SKM-1 (cell line): ENCODE data around the gene RAP1GDS1.
"Not testable (repeated sequence)": the region's sequence is repeated elsewhere in the genome, so short reads cannot be mapped to it uniquely, and the experiment has no call there.

Source experiments
- DNase-seq: peaks from one replicate; lab custom pipeline; 2025; ENCODE audit not compliant: unreplicated experiment; lab: John Stamatoyannopoulos, UW

Gene RAP1GDS1

DNA sequence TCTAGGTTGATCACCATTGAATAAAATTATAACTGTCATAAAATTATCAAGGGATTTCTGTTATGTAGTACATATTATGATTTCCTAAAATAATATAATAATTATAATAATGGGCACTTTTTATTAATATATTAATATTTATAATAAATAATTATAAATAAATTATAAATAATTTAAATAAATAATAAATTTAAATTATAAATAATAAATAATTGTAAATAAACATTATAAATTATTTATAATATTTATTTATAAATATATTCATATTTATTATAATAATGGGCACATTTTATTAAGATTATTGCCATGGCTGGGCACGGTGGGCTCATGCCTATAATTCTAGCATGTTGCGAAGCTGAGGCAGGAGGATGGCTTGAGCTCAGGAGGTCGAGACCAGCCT lies 24.5 kb downstream of the RAP1GDS1 start:
- DNase-seq: no peak

DNA sequence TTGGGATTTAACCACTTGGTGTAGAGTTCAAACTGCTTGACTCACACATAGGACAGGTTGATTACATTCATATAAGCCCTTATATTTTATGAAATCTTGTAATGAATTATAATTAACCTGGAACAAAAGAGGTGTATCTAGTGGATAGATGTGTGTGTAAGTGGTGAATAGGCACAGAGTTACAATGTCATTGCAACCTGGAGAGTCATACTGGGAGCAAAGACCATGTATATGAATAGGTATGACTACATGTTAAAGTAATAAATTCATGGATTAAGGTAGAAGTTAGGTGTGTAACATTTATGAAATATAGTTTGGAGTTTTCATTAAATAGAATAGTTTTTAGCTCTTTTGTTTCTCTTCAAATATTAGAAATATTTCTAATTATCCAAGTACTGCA lies 26.1 kb downstream of the RAP1GDS1 start:
- no peak for DNase-seq

DNA sequence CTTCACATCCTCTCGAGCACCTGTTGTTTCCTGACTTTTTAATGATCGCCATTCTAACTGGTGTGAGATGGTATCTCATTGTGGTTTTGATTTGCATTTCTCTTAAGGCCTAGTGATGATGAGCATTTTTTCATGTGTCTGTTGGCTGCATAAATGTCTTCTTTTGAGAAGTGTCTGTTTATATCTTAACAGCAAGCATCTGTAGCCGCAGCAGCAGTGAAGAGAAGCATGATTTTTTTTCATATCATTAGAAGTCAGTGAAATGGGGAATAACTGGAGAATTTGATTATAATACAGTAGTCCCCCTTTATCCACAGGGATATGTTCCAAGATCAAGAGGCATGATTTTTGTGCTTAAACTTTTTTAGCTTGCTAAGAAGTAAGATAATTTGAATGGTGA lies 27.5 kb downstream of the RAP1GDS1 start:
- DNase-seq: not testable (repeated sequence)

DNA sequence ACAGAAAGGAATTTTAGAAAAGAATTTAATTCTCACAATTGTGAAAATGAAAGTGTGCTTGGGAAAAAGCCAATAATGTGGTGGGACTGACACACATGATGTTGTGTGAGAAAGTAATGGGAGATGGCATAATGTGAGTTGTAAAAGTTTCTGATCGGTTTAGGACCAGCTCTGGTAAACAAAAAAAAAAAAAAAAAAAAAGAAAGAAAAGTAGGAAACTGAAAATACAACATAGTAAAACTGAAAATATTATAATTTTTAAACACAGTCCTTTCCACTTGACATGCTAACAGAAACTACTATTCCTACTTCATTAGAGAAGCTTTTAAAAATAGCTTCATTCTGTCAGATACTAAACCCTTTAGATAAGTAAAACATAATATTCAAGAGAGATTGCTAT lies 28.2 kb downstream of the RAP1GDS1 start:
- DNase-seq: no peak

DNA sequence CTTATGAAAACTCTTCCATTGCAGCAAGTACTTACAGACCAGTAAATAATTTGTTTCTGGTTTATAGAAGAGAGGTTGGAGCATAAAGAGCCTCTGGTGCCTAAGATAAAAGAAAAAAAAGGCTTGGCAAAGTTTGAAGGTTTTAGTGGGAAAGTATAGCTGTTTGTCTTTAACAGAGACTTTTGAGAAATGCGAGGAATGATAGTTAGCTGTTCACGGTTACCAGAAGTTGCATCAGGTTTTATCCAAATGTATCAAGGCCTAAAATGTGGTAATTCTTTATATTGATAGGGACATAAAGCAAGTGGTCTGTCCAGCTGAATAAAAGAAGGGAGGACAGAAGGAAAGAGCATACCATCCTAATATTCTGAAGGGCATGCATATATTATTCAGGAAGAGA lies 29.3 kb downstream of the RAP1GDS1 start:
- DNase-seq: no peak

DNA sequence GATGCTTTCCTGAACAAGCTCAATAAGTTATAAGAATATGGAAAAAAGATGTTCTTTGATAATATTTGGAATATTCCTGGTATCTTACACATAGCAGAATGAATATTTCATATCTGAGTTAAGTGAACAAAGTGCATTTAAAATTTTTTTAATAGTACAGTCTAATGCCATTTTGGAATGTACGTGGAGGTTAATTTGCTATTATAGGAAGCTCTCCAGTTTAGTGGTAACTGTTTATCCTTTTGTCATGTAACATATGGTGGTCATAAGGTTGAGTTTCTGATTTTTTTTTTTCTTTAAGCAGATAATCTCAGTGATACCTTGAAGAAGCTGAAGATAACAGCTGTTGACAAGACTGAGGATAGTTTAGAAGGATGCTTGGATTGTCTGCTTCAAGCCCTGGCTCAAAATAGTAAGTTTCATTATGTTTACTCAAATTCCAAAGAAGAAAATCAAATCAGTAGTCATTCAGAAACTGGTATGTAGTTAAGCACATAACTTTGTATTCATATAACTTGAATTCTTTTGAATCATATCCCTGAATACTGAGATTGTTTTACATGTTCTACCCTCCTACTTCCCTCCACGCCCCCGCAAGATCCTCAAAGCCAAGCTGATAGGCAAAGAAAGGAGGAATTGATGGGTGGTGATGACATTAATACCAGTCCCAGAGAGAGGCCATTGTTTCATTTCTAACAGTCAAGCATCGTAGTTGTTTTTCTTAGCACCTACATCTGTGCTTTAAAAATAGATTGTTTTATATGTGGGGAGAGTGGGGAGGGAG lies 32.1 kb downstream of the RAP1GDS1 start:
- no peak for DNase-seq

DNA sequence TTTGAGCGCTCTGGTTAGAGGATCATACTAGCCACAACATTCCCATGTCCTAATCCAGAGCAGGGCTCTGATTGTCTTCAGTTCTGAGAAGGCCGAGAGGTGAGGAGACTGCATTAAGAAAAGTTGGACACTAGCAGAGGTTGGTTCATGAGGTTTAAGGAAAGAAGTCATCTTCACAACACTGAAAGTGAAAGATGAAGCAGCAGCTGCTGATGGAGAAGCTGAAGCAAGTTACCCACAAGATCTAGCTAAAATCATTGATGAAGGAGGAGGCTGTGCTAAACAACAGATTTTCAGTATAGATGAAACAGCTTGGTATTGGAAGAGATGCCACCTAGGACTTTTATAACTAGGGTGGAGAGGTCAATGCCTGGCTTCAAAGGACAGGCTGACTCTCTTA lies 36.8 kb downstream of the RAP1GDS1 start:
- DNase-seq: no peak

DNA sequence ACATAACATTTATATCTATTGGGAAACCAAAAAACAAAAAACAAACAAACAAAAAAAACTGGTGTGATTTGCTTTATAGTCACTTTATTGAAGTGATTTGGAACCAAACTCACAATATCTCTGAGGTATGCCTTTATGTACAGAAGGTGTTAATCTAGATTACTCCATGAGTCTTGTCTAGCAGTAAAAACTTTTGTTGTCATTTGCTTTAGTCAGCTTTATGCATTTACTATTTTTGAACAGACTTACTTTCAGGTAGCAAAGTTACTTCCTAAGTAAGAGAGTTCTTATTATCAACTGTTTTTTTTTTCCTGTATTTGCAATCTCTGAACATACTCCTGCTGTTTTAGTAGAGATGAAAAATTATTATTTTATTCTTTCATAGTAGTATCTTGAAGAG lies 39.5 kb downstream of the RAP1GDS1 start:
- no peak for DNase-seq

DNA sequence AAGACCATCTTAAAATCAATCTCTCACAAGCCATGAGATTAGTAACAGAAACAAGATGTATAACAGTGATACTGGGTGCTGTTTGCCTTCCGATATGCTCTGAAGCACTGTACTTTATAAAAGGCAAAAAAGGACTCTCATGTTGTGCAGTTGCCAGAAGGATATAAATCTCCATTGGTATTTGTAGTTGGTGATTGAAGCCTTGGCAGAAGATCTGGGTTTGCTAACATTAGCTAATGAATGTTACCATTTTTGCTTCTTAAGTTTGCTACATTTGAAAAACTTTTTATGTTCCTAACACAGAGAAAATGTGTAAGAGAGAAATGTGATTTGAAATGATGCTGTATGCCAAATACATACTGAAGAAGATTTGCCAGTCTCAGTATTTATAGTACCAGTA lies 44.4 kb downstream of the RAP1GDS1 start:
- DNase-seq: no peak

DNA sequence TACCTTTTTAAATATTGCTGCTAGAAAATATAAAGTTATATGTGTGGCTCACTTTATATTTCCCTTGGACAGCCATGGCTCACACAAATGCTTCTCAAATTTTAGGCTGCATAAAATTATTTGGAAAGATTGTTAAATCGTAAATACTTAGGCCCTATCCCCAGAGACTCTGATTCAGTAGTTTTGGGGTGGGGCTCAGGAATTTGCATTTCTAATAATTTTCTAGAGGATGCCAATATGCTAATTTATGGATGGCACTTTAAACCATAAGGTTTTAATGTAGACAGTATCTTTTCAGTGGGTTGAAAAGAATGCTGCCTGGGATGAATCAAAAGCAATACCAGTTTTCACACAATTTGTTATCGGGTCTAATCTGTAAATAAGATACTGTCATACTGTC lies 49.7 kb downstream of the RAP1GDS1 start:
- no peak for DNase-seq

DNA sequence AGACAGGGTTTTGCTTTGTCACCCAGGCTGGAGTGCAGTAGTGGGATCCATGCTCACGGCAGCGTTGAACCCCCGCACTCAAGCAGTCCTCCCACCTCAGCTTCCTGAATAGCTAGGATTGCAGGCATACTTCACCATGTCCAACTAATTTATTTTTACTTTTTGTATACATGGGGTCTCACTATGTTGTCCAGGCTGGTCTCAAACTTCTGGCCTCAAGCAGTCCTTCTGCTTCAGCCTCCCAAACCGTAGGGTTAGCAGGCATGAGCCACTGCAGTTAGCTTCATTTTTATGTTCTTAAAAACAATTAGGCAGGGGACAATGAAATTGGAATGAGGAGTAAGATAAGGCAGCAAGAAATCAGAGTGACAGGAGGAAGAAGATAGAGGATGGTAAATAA lies 50.5 kb downstream of the RAP1GDS1 start:
- no peak for DNase-seq

DNA sequence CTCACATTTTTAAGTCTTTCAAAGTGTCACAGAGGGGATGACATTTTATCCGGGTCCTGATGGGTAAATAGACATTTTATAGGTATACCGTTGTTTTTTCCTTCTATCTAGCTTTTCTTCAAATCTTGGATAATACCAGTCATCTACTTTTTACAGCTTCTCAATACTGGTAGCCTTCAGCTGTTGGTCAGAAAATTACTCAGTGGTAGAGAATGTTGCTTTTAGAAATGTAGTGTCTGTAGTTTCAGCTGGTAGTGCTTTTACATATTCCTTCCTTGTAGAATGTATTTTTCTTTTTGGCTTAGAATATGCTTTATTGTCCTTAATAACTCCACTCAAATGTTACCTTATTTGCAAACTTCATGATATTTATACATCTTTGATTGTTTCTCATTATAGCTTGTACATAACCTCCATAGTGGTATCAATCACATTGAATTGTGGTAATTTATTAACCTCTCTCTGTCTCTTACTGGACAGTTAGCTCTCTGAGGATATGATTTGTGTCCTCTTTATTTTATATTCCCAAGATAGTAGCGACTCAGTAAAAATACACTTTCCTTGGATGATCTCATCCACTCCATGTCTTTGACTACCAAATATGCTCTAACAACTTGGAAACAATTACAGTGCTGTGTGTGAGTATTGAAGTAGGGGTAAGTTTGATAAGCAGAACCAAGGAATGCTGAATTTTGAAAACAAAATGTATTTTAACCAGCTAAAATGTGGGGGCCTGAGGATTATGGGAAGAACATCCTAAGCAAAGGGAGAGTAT lies 53.8 kb downstream of the RAP1GDS1 start:
- DNase-seq: no peak

DNA sequence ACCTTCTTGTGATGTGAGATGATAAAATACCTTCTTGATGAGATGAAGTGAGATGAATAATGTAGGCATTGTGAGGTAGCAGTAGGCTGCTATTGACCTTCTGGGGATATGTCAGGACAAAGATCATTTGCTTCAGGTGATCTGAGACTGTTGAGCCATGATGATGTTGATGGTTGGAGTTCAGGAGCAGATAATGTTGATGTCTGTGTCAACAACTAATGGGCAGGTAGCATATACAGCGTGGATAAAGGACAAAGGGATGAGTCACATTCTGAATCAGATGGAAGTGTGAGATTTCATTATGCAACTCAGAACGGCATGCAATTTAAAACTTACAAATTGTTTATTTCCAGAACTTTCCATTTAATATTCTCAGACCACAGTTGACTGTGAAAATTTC lies 57.3 kb downstream of the RAP1GDS1 start:
- no peak for DNase-seq

DNA sequence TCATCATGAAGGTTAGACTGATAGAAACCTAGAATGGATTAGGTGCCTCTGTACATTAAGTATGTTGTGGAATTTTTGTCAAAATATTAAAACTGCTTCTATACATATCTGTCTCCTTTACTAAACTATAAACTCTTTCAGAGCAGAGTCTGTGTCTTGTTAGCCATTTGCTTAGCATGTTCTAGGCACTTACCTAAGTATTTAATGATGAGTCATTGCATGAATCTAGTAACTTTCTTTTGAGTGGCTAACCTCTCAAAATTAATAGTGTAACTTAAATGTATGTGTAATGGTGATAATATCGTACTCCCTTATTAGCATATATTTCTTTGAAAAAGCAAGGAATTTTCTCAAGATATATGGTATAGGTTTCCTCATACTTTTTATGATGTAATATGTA lies 57.8 kb downstream of the RAP1GDS1 start:
- no peak for DNase-seq

DNA sequence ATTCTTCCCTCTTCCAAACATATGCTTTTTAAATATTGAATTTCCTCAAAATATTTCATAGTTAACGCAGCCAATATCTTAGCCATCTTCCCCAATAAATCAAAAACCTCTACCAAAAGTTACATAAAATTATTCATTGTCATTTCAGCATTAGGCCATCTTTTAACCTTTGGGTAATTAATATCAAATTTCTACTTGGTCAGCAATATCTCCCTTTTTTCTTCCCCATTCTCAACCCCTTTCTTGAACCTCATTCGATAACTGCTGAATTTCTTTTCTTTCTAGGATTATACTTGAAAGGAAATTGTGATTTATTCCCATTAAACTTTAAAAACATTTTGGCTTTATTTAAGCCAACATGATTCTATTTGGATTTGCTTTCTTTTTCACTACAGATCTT lies 65.0 kb downstream of the RAP1GDS1 start:
- no peak for DNase-seq

DNA sequence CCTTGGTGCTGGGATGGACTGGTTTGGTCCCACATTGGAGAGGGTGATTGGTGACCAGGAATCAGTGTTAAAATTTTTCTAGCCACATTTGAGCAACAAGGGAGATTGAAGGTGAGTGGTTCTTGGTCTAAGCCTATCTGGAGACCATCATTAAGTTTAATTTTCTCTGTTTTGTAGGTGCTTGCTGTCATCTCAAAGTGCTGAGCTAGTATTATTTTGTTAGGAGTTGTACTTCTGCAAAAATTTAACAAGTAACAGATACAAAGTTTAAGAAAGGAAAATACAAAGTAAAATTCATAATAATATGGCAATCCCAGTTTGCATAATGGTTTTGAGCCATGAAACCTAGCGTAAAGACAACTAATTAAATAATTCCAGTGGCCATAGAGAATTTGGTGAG lies 66.5 kb downstream of the RAP1GDS1 start:
- no peak for DNase-seq

DNA sequence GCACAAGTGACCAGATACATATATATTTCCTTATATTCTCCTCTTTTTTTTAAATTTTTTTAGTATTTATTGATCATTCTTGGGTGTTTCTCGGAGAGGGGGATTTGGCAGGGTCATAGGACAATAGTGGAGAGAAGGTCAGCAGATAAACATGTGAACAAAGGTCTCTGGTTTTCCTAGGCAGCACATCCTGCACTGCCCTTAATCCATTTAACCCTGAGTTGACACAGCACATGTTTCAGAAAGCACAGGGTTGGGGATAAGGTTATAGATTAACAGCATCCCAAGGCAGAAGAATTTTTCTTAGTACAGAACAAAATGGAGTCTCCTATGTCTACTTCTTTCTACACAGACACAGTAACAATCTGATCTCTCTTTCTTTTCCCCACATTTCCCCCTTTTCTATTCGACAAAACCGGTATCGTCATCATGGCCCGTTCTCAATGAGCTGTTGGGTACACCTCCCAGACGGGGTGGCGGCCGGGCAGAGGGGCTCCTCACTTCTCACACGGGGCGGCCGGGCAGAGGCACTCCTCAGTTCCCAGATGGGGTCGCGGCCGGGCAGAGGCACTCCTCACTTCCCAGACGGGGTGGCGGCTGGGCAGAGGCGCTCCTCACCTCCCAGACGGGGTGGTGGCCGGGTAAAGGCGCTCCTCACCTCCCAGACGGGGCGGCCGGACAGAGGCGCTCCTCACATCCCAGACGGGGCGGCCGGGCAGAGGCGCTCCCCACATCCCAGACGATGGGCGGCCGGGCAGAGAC lies 68.9 kb downstream of the RAP1GDS1 start:
- not testable (repeated sequence) for DNase-seq

DNA sequence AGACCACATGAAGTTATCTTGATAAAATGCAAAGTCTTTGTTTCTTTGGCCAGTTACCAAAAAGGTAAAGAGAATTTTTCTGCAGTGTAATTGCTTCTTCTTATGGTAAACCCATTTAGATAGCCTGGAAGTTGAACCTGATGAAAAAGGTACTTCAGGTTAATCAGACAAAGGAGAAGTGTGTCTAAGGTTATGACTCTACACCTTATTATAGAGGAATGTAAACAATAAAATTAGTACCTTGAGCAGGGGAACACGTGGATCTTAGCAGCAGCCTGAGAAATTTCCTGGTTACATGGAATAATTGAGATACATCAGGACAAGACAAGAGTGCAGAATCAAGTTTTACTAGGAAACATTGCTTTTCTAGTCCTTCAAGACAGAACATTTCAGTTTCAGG lies 70.8 kb downstream of the RAP1GDS1 start:
- no peak for DNase-seq

DNA sequence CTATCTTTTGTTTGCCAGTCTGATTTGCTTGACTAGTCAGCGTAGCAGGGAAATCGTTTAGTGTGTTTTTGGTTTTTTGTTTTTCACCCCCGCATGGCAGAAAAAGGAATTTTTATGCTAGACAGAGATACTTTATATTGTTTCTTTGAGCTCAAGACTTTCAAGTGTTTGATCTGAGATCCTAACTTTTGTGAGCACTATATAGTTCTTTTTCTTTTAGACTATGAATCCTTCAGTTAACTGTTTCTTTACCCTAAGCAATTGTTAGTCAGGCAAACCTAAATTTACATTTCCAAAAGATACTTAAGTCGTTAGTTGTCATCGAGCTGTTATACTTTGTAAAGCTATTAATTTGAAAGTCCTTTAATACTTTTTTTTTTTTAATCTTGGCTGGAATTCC lies 73.3 kb downstream of the RAP1GDS1 start:
- no peak for DNase-seq

DNA sequence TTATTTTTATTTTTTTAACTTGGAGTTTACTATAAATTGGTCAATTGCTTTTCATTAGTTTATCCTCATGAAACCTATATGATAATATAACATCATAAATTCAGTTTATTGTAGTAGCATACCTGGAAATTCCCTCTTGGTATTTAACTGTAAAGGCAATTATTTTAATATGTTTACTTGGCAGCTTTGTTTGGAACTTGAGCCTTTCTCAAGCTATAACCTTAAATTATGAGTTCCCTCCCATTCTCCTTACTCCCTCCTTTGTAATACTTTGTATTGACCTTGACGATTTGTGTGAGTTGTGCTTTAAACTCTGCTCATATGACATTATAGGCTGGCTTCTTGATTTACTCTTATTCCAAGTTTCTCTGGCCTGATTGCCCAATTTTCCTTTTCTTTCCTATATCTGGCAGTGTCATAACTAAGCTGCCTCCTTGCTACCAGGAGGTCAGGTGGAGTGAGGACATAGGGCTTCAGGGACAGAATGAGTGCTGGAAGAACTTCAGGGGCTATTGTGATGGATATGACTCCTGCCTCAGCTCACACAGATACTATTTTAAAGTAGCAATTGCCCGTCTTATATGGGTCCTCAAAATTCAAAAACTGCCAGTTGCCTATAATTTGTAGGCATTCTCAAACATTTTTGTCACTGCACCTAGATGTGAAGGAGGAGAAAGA lies 77.7 kb downstream of the RAP1GDS1 start:
- no peak for DNase-seq

DNA sequence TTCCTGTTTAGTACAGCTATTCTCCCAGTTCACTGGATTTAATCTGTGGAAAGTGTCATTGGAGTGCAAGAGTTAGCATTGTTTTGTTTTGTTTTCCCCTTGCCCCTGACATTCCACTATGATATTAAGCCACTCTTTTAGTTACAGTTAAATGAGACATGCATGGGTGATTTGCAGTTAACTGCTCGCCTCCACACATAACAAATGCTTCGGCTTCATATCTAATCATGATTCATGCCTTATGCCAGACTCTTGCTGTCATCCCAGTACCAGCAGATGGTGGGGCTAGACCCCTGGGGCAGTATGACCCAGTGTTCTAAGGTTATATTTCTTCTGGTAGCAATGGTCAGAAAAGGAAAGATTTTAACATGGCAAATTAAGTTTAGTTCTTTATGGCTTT lies 80.1 kb downstream of the RAP1GDS1 start:
- no peak for DNase-seq
